Measurements from ENCODE around the gene ERBB4.
A peak's percentile ranks its signal among the peaks of the same experiment; 100 is the strongest.

The ERBB4 gene

GRCh38 chr2:212360068-212360460, 178.5 kb downstream of the ERBB4 start:
- DNase-seq = no peak

GRCh38 chr2:212359425-212360067, 179.1 kb downstream of the ERBB4 start:
- no peak for DNase-seq

- DNase-seq = no peak
Observed at GRCh38 chr2:212357606-212358005, 181.0 kb downstream of the ERBB4 start.

- DNase-seq = no peak
Observed at GRCh38 chr2:212354382-212354781, 184.2 kb downstream of the ERBB4 start.

- DNase-seq = no peak
Observed at GRCh38 chr2:212348501-212348900, 190.1 kb downstream of the ERBB4 start.

GRCh38 chr2:212346865-212347264, 191.7 kb downstream of the ERBB4 start:
- no peak for DNase-seq

GRCh38 chr2:212345966-212346365, 192.6 kb downstream of the ERBB4 start:
- no peak for DNase-seq

GRCh38 chr2:212344131-212344530, 194.5 kb downstream of the ERBB4 start:
- DNase-seq = no peak

- no peak for DNase-seq
Observed at GRCh38 chr2:212343167-212343566, 195.4 kb downstream of the ERBB4 start.

GRCh38 chr2:212337486-212338343, 200.9 kb downstream of the ERBB4 start:
- DNase-seq = no peak

GRCh38 chr2:212337036-212337435, 201.6 kb downstream of the ERBB4 start:
- DNase-seq = no peak

- DNase-seq = peak; percentile 17
Observed at GRCh38 chr2:212330263-212330662, 208.3 kb downstream of the ERBB4 start.

- DNase-seq = no peak
Observed at GRCh38 chr2:212328712-212329496, 209.7 kb downstream of the ERBB4 start.

GRCh38 chr2:212328136-212328535, 210.5 kb downstream of the ERBB4 start:
- DNase-seq = no peak

GRCh38 chr2:212327171-212327809, 211.3 kb downstream of the ERBB4 start:
- no peak for DNase-seq

GRCh38 chr2:212318636-212319035, 220.0 kb downstream of the ERBB4 start:
- DNase-seq = no peak

GRCh38 chr2:212314680-212315079, 223.9 kb downstream of the ERBB4 start:
- no peak for DNase-seq

- DNase-seq = no peak
Observed at GRCh38 chr2:212311807-212312404, 226.7 kb downstream of the ERBB4 start.

- DNase-seq = no peak
Observed at GRCh38 chr2:212299943-212300342, 238.7 kb downstream of the ERBB4 start.

GRCh38 chr2:212299333-212299732, 239.3 kb downstream of the ERBB4 start:
- DNase-seq = no peak

GRCh38 chr2:212295571-212295970, 243.0 kb downstream of the ERBB4 start:
- no peak for DNase-seq

- no peak for DNase-seq
Observed at GRCh38 chr2:212294816-212295215, 243.8 kb downstream of the ERBB4 start.

- DNase-seq = no peak
Observed at GRCh38 chr2:212289301-212289700, 249.3 kb downstream of the ERBB4 start.

All from left hindlimb (tissue), 1 donor.